Measurements from ENCODE around the gene TAF5L.

Gene TAF5L

GRCh38 chr1:229578168-229579058 is 47.5 kb downstream of the TAF5L start:
- TF ChIP-seq EZH2 (IDR thresholded peaks at IDR 0.05) (no peak), FOXP2 (optimal IDR thresholded peaks at IDR 0.05; ENCODE audit: control extremely low read depth, extremely low read length, insufficient read depth) (no peak), POLR2AphosphoS5 (IDR thresholded peaks at IDR 0.05; ENCODE audit: borderline replicate concordance, low read depth, low read length) (no peak)
- H3K27ac ChIP-seq: peak overlapping the region; percentile 63; the same call in 1 of the 2 replicates
- H3K9ac ChIP-seq (ENCODE audit: insufficient read length): no peak overlapping the region
- peak overlapping the region; percentile 65 for H3K4me3 ChIP-seq
- DNase-seq (ENCODE audit: low read depth, low spot score): no peak
- H3K9me3 ChIP-seq (ENCODE audit: low read depth, low read length): no peaks in the 10 kb centered on the region
- no peaks in the 10 kb centered on the region for H3K36me3 ChIP-seq (ENCODE audit: insufficient read depth, low read length)

GRCh38 chr1:229574679-229575442 is 51.1 kb downstream of the TAF5L start:
- DNase-seq (ENCODE audit: low read depth, low spot score): no peak
- H3K9ac ChIP-seq (ENCODE audit: insufficient read length): no peak overlapping the region
- no peak overlapping the region for H3K27ac ChIP-seq
- no peak overlapping the region for H3K4me3 ChIP-seq
- no peak for TF ChIP-seq EZH2 (IDR thresholded peaks at IDR 0.05)
- no peak for TF ChIP-seq FOXP2 (optimal IDR thresholded peaks at IDR 0.05; ENCODE audit: control extremely low read depth, extremely low read length, insufficient read depth)
- TF ChIP-seq POLR2AphosphoS5 (IDR thresholded peaks at IDR 0.05; ENCODE audit: borderline replicate concordance, low read depth, low read length): no peak
- no peaks in the 10 kb centered on the region for H3K36me3 ChIP-seq (ENCODE audit: insufficient read depth, low read length)
- H3K9me3 ChIP-seq (ENCODE audit: low read depth, low read length): no peaks in the 10 kb centered on the region

GRCh38 chr1:229572286-229572685 is 53.6 kb downstream of the TAF5L start:
- DNase-seq (ENCODE audit: low read depth, low spot score): no peak
- Histone ChIP-seq H3K9me3 (ENCODE audit: low read depth, low read length) (no peaks in the 10 kb centered on the region), H3K36me3 (ENCODE audit: insufficient read depth, low read length) (no peaks in the 10 kb centered on the region), H3K9ac (ENCODE audit: insufficient read length) (no peak overlapping the region), H3K4me3 (no peak overlapping the region), H3K27ac (no peak overlapping the region)
- TF ChIP-seq FOXP2 (optimal IDR thresholded peaks at IDR 0.05; ENCODE audit: control extremely low read depth, extremely low read length, insufficient read depth) (no peak), POLR2AphosphoS5 (IDR thresholded peaks at IDR 0.05; ENCODE audit: borderline replicate concordance, low read depth, low read length) (no peak), EZH2 (IDR thresholded peaks at IDR 0.05) (no peak)

GRCh38 chr1:229570891-229571516 is 54.9 kb downstream of the TAF5L start:
- no peaks in the 10 kb centered on the region for H3K9me3 ChIP-seq (ENCODE audit: low read depth, low read length)
- DNase-seq (ENCODE audit: low read depth, low spot score): no peak
- H3K9ac ChIP-seq (ENCODE audit: insufficient read length): no peak overlapping the region
- H3K4me3 ChIP-seq: no peak overlapping the region
- H3K27ac ChIP-seq: no peak overlapping the region
- no peaks in the 10 kb centered on the region for H3K36me3 ChIP-seq (ENCODE audit: insufficient read depth, low read length)
- TF ChIP-seq EZH2 (IDR thresholded peaks at IDR 0.05): no peak
- TF ChIP-seq FOXP2 (optimal IDR thresholded peaks at IDR 0.05; ENCODE audit: control extremely low read depth, extremely low read length, insufficient read depth): no peak
- no peak for TF ChIP-seq POLR2AphosphoS5 (IDR thresholded peaks at IDR 0.05; ENCODE audit: borderline replicate concordance, low read depth, low read length)

- no peak overlapping the region for H3K27ac ChIP-seq
- H3K36me3 ChIP-seq (ENCODE audit: insufficient read depth, low read length): no peaks in the 10 kb centered on the region
- H3K9me3 ChIP-seq (ENCODE audit: low read depth, low read length): no peaks in the 10 kb centered on the region
- no peak for DNase-seq (ENCODE audit: low read depth, low spot score)
- no peak overlapping the region for H3K9ac ChIP-seq (ENCODE audit: insufficient read length)
- no peak overlapping the region for H3K4me3 ChIP-seq
- TF ChIP-seq EZH2 (IDR thresholded peaks at IDR 0.05) (no peak), POLR2AphosphoS5 (IDR thresholded peaks at IDR 0.05; ENCODE audit: borderline replicate concordance, low read depth, low read length) (no peak), FOXP2 (optimal IDR thresholded peaks at IDR 0.05; ENCODE audit: control extremely low read depth, extremely low read length, insufficient read depth) (no peak)
Measured at GRCh38 chr1:229570305-229570704, 55.6 kb downstream of the TAF5L start.

- DNase-seq (ENCODE audit: low read depth, low spot score): no peak
- Histone ChIP-seq H3K27ac (no peak overlapping the region), H3K4me3 (no peak overlapping the region), H3K9ac (ENCODE audit: insufficient read length) (no peak overlapping the region), H3K36me3 (ENCODE audit: insufficient read depth, low read length) (no peaks in the 10 kb centered on the region), H3K9me3 (ENCODE audit: low read depth, low read length) (no peaks in the 10 kb centered on the region)
- TF ChIP-seq POLR2AphosphoS5 (IDR thresholded peaks at IDR 0.05; ENCODE audit: borderline replicate concordance, low read depth, low read length): no peak
- no peak for TF ChIP-seq FOXP2 (optimal IDR thresholded peaks at IDR 0.05; ENCODE audit: control extremely low read depth, extremely low read length, insufficient read depth)
- TF ChIP-seq EZH2 (IDR thresholded peaks at IDR 0.05): no peak
Measured at GRCh38 chr1:229567109-229567868, 58.6 kb downstream of the TAF5L start.

GRCh38 chr1:229563701-229564100 is 62.2 kb downstream of the TAF5L start:
- no peaks in the 10 kb centered on the region for H3K36me3 ChIP-seq (ENCODE audit: insufficient read depth, low read length)
- no peak overlapping the region for H3K4me3 ChIP-seq
- DNase-seq (ENCODE audit: low read depth, low spot score): no peak
- H3K9ac ChIP-seq (ENCODE audit: insufficient read length): no peak overlapping the region
- H3K9me3 ChIP-seq (ENCODE audit: low read depth, low read length): no peaks in the 10 kb centered on the region
- no peak for TF ChIP-seq POLR2AphosphoS5 (IDR thresholded peaks at IDR 0.05; ENCODE audit: borderline replicate concordance, low read depth, low read length)
- no peak overlapping the region for H3K27ac ChIP-seq

All from SK-N-MC (cell line).